GM10266 (cell line): ENCODE data around the gene ZNFX1.
"Not testable (repeated sequence)": the region's sequence is repeated elsewhere in the genome, so short reads cannot be mapped to it uniquely, and the experiment has no call there.

Experiments used
- DNase-seq: peaks from one replicate; pipeline ENCODE4 v3.0.0; 2012; ENCODE audit errors: extremely low spot score
- CTCF ChIP-seq: IDR thresholded peaks from 2 replicates; pipeline ENCODE4 v1.5.1; 2012; ENCODE audit warnings: mild to moderate bottlenecking, low read depth; ENCODE audit not compliant: control insufficient read depth, insufficient read depth; ENCODE audit errors: missing control alignments

The ZNFX1 gene

DNA sequence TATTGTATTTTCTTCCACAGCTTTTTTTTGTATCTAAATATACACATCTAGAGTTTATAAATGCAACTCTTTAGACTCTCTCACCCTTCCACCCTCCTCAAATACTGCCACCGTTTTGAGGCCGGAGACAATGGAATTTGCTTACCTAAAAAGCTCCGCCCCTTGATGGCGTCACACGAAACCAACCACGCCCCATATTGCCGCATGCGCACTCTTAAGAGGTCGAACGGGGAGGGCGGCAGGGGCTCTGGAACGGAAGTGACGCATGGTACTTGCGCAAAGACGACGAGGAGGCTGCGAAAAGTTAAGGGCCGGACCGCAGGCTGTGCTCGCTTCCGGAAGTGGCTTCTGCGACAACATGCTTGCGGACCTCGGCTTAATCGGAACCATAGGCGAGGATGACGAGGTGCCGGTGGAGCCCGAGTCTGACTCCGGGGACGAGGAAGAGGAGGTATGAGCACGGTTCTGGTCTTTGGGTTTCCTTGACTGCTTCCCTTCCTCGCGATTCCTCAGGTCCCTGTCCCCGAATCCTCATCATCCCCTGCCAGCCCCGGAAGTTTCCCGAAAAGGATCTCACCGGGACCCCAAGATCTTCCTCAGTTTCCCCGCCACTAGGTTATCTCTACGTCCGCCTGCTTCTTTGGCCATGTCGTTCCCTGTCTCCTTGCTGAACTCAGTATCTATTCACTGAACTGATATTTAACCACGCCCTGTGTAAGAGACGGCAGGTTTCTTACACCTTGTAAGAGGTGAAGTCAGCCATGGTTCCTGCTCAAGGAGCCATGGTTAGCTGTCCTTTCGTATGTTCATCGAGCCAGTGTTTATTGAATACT is 58.5 kb downstream of the ZNFX1 start, which contains the start of gene DDX27:
Gene DDX27, plus strand, starts transcription at position 326 of the 833 bp plus-strand sequence. Its CDS starts 33 bp downstream, at position 359.
- no peak for TF ChIP-seq CTCF
- DNase-seq = peak; percentile 97

- not testable (repeated sequence) for DNase-seq
Measured at GRCh38 chr20:49218739-49219090, 59.1 kb downstream of the ZNFX1 start.

DNA sequence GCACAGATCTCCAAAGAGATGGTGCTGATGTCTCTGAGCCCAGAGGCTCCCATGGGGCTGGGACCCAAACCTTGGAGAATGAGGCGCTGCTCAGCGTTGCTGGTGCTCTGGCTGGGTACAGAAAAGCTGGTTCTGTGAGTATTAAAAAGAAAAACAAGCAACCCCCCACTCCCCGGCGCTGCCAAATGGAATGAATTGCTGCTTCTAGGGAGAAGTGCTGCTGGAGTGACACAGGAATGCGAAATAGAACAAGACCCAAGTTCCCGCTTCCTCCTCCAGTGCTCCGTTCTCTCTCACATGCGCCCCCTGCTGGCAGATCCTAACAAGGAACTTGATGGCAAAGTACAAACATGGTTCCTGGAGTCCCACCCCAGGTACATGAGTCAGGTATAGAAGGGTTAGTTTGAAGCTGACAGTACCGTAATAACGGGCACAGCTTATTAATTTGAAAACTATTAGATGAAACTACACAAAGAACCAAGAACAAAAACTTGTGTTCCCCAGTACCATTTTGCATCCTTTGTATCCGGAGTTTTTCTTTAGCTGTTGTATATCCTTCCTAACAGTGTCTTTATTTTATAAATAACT is 60.8 kb downstream of the ZNFX1 start:
- DNase-seq = peak; percentile 72
- TF ChIP-seq CTCF = peak; percentile 88

GRCh38 chr20:49215232-49215631 is 62.6 kb downstream of the ZNFX1 start:
- TF ChIP-seq CTCF = no peak
- no peak for DNase-seq

GRCh38 chr20:49214571-49214970 is 63.3 kb downstream of the ZNFX1 start:
- TF ChIP-seq CTCF = no peak
- DNase-seq = no peak

GRCh38 chr20:49210757-49211110 is 67.1 kb downstream of the ZNFX1 start:
- no peak for TF ChIP-seq CTCF

GRCh38 chr20:49210101-49210756 is 67.6 kb downstream of the ZNFX1 start:
- DNase-seq = no peak
- no peak for TF ChIP-seq CTCF

More at GRCh38 chr20:49210757-49211110, 67.1 kb downstream of the ZNFX1 start:
- DNase-seq = no peak
